GM21723 (cell line): Measurements from ENCODE around the gene ARHGAP25.
"Not testable (repeated sequence)": the region's sequence is repeated elsewhere in the genome, so short reads cannot be mapped to it uniquely, and the experiment has no call there.

Source experiments
- ATAC-seq: cut with Tn5 transposase; IDR thresholded peaks from one replicate; pipeline ENCODE4 v1.9.1; 2021; ENCODE audit warnings: mild to moderate bottlenecking, moderate library complexity; ENCODE audit not compliant: unreplicated experiment

The ARHGAP25 gene

DNA sequence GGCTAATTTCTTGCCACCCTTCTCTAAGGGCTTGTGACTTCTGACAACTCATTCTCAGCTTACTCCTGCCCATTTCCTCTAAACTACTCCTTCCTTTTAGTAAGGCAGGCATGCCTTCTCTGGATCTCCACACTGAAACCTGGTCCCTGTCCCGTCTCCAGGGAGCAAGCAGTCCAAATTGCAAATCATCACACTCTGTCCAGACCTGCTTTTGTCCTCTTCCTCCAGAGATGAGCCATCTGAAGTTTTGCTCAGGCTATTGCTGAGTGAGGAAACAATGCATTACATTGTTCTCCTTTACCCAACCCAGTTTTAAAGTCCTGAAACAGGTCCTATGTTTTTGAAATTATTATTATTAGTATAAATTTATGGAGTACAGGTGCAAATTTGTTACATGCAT lies 57.3 kb downstream of the ARHGAP25 start:
- ATAC-seq = no peak

DNA sequence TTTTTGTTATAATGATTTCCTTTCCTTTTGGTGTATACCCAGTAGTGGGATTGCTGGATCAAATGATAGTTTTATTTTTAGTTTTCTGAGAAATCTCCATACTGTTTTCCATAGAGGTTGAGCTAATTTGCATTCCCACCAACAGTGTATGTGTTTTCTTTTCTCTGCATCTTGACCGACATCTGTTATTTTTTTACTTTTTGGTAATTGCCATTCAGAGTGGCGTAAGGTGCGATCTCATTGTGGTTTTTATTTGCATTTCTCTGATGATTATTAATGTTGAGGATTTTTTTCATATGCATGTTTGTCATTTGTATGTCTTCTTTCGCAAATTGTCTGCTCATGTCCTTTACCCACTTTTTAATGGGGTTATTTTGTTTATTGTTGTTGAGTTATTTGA lies 58.1 kb downstream of the ARHGAP25 start:
- no peak for ATAC-seq

DNA sequence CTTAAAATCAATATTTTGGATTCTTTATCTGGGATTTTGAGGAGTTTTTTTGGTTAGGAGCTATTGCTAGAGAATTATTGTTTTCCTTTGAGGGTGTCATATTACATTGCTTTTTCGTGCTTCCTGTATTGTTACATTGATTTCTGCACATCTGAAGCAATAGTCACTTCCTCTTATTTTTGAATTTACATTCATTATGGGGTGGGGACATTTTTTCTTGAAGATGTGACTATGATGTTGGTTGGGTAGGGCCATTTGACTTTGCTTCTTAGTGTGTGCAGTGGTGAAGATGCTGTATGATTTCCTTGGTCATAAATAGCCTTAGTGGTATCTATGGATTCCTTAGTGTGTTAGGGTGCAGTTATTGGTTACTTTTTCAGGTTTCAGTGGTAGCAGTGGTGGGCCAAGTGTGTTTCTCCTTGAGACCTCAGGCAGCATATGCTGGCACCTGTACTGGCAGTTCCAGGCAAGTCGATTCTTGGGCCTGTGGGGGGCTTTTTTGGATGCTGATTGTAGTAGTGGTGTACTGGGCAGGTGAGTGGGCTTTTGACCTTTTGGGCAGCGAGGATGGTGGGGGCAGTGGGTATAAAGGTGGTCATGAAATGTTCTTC lies 61.8 kb downstream of the ARHGAP25 start:
- ATAC-seq = no peak

DNA sequence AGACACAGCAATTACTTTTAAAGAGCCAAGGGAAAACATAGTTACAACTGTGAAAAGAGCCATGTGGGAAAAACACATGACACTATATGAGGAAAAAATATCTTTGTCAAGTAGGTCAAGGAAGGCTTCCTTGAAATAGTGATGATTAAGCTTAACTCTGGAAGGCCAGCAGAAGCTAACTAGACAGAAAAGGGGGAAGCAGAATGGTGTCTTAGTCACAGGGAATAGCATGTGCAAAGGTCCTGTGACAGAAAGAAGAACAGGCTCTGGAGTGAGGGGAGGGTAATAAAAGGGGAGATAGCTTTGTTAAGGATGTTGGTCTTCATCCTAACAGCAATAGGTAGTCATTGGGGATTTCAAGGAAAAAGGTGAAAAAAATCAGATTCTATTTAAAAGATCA lies 64.0 kb downstream of the ARHGAP25 start:
- no peak for ATAC-seq

DNA sequence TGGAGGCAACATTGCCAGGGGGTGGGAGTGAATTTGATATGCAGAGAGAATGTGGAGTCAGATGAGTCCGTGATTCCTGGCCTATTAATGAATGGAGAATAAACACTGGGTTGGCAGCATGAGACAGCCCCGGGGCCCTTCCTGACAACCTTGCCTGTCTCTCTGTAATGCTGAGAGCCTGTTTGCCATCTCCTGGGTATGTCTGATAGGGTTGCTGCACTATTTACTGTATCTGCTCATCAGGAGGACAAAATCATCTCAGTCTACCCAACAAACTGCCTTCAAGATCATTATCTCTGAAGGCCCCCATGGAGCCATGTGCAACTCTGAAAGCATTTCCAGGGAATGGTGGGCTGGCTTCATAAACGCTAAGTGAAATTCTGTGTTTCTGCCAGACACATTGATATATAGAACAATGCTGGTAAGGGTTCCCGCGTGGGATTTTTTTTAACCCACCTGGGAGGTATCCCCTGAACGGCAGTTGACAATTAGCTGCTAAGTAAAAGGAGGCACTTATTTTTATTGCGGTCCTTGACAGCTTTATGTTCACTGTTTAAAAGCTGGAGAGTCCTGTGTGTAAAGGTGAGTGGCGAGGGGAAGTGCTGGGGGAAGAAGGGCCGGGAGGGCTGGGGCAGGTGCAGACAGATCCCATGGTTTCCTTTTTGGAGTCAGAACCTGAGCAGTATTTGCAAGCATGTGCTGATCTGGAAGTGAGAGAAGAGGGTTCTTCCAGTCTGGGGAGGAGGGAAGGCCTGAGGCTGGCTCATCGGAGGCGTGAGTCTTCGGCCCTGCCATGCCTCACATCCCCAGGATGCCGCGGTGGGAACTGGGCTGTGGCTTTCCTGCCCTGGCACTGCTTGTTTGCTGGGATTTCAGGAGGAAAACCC lies 64.8 kb downstream of the ARHGAP25 start:
- ATAC-seq = no peak

DNA sequence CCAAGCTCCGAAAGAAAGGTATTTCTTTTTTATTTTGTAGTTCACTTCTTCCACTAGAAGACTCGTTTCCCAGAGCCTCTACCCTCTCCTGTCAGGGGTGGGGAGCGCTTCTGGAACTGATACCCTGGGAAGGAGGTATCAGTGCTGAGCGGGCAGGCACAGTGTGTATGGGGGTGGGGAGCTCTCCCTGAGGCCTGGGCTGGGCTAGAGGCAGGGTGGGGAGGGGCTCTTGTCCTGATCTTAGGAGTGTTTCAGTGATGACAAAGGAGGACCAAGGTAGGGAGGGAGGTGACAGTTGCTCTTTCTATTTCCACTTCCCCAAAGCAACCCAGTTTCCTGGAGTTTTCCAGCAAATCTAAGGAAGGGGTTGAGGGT lies 65.4 kb downstream of the ARHGAP25 start:
- ATAC-seq = no peak

DNA sequence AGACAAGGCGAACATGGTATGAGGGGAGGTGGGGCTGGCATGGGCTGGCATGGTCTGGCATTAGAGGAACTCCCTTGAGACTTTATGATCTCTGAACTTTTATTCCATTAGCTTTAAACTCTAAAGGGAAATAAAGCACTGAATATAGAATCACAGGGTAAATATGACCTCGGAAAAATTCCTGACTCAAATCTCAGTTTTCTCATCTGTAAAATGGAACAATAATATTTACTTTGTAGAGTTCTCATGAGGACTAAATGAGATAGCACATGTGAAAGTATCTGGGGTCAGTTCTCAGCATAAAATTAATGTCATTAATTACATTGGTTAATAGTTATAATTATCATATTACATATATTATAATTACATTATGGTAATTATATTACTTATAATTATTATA lies 65.9 kb downstream of the ARHGAP25 start:
- no peak for ATAC-seq

DNA sequence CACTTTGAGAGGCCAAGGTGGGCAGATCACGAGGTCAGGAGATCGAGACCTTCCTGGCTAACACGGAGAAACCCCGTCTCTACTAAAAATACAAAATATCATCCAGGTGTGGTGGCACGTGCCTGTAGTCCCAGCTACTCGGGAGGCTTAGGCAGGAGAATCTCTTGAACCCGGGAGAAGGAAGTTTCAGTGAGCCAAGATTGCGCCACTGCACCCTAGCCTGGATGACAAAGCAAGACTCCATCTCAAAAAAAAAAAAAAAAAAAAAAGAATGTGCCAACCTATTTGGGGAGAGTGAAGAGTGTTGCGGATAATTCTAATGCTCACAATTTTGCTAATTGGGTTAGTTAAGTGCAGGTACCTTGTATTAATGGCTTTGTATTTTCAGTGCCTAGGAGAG lies 67.5 kb downstream of the ARHGAP25 start:
- ATAC-seq = not testable (repeated sequence)

DNA sequence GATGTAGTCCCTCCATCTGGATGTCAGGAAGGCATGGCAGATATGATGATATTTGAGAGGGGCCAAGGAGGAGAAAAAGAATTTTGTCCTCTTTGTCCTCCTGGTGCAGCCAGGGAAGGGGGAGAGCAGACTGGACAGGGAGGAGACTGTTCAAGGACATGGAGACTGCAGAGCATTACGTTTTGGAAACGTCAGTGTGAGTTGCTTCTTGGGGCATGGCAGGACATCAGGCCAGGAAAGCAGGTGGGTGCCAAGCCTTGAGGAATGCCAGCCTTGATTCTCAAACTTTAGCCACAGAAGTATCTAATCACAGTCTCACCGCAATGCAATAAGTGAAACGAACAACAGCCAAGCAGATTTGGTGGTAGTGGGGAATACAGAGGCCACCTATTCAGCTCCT lies 70.4 kb downstream of the ARHGAP25 start:
- ATAC-seq = no peak

DNA sequence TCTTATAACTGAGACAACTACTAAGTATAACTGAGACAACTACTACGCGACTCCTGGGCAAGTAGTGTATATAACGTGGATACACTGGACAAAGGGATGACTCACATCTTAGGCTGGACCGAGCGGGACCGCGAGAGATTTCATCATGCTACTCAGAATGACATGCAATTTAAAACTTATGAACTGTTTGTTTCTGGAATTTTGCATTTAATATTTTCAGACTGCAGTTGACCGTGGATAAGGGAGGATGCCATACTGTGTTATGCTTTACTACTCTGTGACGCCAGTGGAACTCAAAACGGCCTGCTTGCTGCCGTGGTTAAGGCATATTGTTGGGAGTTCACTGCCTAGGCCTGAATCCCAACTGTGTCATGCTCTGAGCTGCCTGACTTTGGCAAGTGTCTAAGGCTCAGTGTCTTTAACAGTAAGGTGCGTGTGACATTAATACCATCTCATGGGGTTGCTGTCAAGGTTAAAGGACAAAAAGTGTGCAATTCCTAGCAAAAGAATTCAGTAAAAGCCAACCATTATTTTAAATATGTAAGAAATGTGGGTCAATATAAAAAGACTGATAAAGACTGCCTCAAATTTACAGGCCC lies 72.0 kb downstream of the ARHGAP25 start:
- no peak for ATAC-seq

DNA sequence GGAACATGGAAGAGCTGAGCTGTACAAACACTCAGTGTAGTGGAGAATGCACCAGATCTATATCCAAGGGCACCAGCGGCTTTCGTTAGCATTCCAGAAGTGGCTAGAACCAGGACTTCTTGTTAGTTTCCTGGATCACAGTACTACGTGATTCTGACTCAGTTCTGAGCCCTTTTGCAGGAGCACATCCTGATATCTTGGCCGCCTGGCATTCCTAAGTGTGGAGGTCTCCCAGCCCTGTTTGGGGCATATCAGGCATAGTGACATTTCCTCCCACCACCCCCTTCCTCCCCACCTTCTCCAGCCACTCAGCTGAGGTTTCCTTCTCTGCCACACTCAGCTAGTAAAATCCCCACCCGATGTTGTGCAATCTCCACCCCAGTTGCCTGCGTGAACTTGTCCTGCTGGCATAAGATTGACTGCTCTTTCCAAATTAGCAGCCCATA lies 73.2 kb downstream of the ARHGAP25 start:
- no peak for ATAC-seq

DNA sequence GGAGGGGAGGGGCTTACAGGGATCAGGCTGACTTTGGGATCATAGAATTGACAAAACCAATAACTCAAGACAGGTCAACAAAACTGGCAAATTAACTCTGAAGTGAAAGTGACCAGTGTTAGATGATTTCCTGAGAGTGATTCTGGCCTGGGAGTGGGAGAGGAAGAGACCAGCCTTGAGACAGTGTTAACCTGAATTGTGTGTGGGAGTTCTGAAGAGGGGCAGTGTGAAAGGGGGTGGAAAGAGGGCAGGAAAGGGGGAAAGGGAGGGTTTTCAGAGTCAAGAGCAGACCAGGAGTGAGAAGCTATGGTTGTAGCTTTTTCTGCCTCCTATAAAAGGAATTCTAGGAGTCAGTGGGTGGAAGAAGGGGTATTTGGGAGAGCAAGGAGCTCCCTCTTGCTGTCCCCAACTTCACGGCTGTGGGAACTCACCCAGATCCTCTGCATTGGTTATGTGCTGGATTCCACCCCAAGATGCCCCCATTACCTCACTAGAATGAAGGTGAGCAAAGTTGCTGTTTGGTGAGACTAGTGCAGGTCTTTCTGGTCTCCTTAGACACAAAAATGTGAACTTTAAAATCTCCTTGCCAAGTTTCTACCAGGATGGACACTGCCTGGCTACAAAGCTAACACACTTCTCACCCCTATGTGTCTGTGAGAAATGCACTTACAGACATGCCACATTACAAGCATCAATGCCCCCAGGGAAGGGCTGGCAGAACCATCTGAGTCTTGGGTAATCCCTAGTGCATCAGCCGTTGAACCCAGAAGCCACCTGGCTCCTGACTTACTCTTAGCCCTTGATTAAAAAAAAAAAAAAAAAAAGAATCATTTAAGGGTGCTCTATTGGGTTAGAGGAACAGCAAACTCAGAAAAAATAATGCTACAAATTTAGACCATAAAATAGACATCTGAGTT lies 75.0 kb downstream of the ARHGAP25 start:
- ATAC-seq = no peak

DNA sequence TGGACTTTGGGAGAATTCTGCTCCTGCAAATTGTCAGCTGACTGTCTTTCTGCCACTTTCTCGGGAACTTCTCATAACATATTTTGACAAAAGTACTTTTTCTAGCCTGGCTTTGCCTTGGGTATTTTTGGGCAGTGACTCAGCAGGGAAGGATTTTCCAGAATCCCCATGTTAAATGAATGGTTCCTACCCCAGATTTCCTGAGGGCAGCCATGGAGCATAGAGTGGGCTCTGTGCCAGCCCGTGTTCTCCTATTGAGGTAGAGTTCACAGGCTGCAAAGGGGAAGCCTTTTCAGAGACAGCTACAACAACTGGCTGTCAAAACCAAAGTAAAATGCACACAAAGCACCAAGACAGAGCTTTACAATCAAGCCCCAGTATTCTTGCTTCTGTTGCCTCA lies 76.8 kb downstream of the ARHGAP25 start:
- no peak for ATAC-seq

DNA sequence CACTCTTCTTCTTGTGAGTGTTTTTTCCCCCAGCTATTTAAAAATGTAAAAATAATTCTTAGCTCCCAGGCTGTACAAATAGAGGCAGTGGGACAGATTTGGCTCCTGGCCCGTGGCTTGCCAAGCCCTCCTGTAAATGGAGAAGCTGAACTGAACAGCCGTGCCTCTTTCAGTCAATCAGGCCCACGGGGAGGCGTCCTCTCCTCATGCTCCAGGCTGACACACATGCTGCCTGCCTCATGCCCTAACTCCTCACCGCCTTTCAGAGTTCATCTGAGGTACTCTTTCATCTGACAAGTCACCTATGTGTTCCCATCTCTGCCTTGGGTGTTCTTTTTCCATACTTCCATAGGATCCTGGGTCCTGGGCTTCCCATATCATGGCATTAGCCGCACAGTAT lies 77.6 kb downstream of the ARHGAP25 start:
- ATAC-seq = no peak

DNA sequence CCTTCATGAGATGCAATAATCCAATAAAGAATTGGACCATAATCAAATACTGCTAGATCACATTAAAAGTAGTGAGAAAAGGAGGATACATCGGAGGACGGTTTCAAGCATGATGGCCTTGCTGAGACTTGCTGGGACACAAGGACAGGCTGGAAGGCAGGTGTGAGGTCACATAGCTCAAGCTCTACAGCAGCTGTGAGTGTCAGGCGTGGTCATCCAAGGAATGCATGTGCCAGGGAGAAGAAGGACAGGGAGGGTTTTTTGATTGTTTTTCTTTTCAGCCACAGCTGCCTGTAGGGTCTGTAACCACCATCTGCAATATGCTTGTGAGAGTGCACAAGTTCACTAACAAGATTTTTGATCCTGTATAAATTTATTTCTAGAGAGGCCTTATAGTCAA lies 79.0 kb downstream of the ARHGAP25 start:
- ATAC-seq = no peak

DNA sequence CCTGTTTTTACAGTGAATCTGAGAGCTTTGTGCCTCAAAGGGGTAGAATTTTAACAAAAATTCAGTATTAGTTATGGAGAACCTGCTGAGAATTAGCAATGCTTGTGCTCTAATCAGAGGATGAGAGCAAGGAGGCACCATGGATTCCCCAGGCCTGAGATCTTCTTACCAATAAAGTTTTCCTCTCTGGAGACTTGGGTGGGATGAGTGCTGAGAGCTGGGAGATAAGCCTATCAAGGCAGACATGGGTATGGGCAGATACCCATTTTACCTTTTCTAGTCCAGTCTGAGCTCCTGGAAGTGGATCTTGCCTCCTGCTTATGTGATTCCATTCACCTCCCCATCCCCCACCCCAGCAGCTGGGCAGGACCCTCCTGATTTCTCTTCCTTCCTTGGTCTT lies 82.7 kb downstream of the ARHGAP25 start:
- ATAC-seq = no peak

DNA sequence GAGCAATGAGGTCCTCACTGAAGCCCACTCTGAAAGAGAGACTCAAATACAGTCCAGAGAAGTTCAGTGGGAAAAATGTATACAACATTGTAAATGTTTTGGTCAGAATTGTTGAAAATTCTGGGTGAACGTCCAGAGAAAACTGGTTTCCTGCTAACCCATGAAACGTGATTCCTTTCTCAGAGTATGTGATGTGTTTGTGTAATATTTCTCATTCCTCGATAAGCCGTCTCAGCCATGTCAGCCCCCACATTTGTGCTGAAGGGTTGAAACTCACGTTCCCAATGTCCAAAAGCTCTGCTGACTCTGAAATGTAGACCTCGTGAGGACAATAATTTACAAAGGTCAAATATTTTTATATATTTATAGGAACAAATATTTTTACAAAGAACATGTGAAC lies 84.9 kb downstream of the ARHGAP25 start:
- ATAC-seq = no peak

DNA sequence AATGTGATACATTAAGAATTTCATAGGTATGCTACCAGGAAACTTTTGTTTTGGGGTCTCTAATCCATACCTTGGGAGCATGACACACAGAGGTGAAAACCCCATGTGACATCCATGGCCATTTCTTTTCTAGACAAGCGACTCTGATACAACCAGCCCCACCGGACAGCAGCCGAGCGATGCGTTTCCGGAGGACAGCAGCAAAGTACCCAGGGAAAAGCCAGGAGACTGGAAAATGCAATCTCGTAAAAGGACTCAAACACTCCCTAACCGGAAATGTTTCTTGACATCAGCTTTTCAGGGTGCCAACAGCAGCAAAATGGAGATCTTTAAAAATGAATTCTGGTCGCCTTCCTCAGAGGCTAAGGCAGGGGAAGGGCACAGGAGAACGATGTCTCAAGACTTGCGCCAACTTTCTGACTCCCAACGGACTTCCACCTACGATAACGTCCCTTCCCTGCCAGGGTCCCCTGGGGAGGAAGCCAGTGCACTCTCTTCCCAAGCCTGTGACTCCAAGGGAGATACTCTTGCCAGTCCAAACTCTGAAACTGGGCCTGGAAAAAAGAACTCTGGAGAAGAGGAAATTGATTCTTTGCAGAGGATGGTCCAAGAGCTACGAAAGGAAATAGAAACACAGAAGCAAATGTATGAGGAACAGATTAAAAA lies 87.7 kb downstream of the ARHGAP25 start:
- ATAC-seq = no peak

DNA sequence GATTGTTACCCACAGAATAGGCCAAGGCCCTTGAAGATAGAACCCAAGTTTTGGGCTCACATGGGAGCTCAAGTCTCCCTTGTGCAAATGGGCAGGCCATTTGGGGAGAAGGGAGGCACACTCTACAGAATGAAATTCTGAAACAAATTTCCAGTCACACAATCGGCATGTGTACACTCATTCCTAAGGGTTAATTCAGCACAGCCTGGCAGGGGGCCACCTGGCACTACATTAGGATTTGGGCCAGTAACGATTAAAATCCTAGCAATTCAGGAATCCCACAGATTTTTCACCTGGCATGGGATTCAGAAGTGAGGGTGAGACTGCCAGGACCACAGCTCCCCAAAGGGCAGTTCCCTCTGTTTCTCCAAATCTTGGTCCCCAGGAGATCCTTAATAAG lies 90.2 kb downstream of the ARHGAP25 start:
- ATAC-seq = no peak

DNA sequence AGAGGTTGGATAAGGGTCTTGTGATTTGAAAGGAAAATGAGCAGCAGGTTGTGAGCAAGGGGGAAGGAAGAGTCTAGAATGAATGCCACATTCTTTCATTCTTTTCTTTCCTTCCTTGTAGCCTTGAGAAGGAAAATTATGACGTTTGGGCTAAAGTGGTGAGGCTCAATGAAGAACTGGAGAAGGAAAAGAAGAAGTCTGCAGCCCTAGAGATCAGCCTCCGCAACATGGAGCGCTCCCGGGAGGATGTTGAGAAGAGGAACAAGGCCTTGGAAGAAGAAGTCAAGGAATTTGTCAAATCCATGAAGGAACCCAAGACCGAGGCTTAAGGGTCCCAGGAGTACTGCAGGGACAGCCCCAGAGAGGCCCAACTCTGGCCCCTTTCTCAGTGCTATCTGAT lies 91.3 kb downstream of the ARHGAP25 start:
- no peak for ATAC-seq

DNA sequence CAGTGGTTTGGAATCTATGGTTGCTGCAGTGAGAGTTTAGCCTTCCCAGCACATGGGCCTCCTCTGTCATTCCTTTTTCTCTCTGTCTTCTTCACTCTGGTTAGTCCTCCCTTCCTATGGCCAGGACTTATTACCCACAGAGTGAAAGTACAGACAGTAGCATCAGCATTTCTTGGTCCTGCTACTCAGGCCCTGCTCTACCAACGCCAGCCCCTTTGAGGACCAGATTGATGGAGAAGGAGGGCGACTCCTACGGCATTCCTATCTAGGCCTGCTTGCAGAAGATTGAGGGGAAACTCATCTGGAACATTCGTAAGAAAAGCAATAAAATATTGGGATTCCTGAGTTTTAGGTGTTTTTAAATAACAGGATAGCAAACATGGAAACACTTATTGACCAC lies 93.1 kb downstream of the ARHGAP25 start:
- ATAC-seq = no peak
